ENCODE results near the gene FOXK1. TPM values are rescaled to one million over a fixed set of nuclear protein-coding genes. Genes with fewer than 3 reads are reported as not detected.

Gene FOXK1
- total and polyA plus RNA-seq, 8 donors: 2.9 to 88.1 (median 21.6) TPM

- 87 to 91% (median 88%) methylated on average over 23 of the region's 23 CpGs for WGBS, 5 donors
Observed at GRCh38 chr7:4734587-4735345, 52.7 kb downstream of the FOXK1 start.

GRCh38 chr7:4737300-4737699 is 55.2 kb downstream of the FOXK1 start:
- no peak overlapping the region for H3K27ac ChIP-seq
- TF ChIP-seq EP300 (IDR thresholded peaks at IDR 0.05) (no peak), CTCF (IDR thresholded peaks at IDR 0.05) (no peak), POLR2AphosphoS5 (IDR thresholded peaks at IDR 0.05) (no peak), POLR2A (IDR thresholded peaks at IDR 0.05) (no peak)
- intact Hi-C loops (cut with DNase I; ENCODE audit: low total_unique reads): no loop called here

More at GRCh38 chr7:4734587-4735345, 52.7 kb downstream of the FOXK1 start:
- no peaks in the 10 kb centered on the region for H3K27me3 ChIP-seq
- H3K36me3 ChIP-seq: peaks cover 0 to 4% (median 0%) of the 10 kb centered on the region in 4 donors
- H3K27ac ChIP-seq: peak overlapping the region in 1 of 5 donors; percentile 15
- H3K4me3 ChIP-seq: no peak overlapping the region
- H3K9me3 ChIP-seq: no peaks in the 10 kb centered on the region
- H3K4me1 ChIP-seq: peaks cover 17 to 50% (median 30%) of the 10 kb centered on the region in 4 donors
- no peak for DNase-seq
- intact Hi-C loops (cut with DNase I; ENCODE audit: low total_unique reads): no loop called here
- no peak for TF ChIP-seq POLR2A (IDR thresholded peaks at IDR 0.05)
- no peak for TF ChIP-seq EP300 (IDR thresholded peaks at IDR 0.05)
- TF ChIP-seq POLR2AphosphoS5 (IDR thresholded peaks at IDR 0.05): no peak
- no peak for TF ChIP-seq CTCF (IDR thresholded peaks at IDR 0.05)

GRCh38 chr7:4738711-4739527 is 56.8 kb downstream of the FOXK1 start:
- H3K4me1 ChIP-seq: peaks cover 26 to 64% (median 41%) of the 10 kb centered on the region in 4 donors
- H3K9me3 ChIP-seq: no peaks in the 10 kb centered on the region
- intact Hi-C loops (cut with DNase I; ENCODE audit: low total_unique reads): no loop called here
- 9 to 22% (median 16%) methylated on average over 23 of the region's 23 CpGs for WGBS, 5 donors
- DNase-seq: peak; percentile 36 to 72
- H3K27ac ChIP-seq: peak overlapping the region; percentile 17 to 81 (median 79)
- H3K4me3 ChIP-seq: peak overlapping the region; percentile 17 to 37 (median 24)
- no peaks in the 10 kb centered on the region for H3K27me3 ChIP-seq
- no peak for TF ChIP-seq CTCF (IDR thresholded peaks at IDR 0.05)
- peak in 1 of 3 donors; percentile 37 for TF ChIP-seq POLR2AphosphoS5 (IDR thresholded peaks at IDR 0.05)
- TF ChIP-seq POLR2A (IDR thresholded peaks at IDR 0.05): no peak
- H3K36me3 ChIP-seq: peaks cover 8 to 24% (median 24%) of the 10 kb centered on the region in 4 donors

More at GRCh38 chr7:4737300-4737699, 55.2 kb downstream of the FOXK1 start:
- Histone ChIP-seq H3K4me3 (no peak overlapping the region), H3K4me1 (peaks cover 18 to 47% (median 28%) of the 10 kb centered on the region in 4 donors), H3K27me3 (no peaks in the 10 kb centered on the region), H3K9me3 (no peaks in the 10 kb centered on the region), H3K36me3 (peaks cover 7 to 18% (median 15%) of the 10 kb centered on the region in 4 donors)
- DNase-seq: no peak
- WGBS, 5 donors: 87 to 94% (median 93%) methylated on average over 11 to 15 of the region's 15 CpGs

GRCh38 chr7:4739528-4739992 is 57.5 kb downstream of the FOXK1 start:
- WGBS, 5 donors: 14 to 40% (median 18%) methylated on average over 13 to 16 of the region's 16 CpGs
- no peak for TF ChIP-seq EP300 (IDR thresholded peaks at IDR 0.05)
- peak in 1 of 3 donors; percentile 27 for TF ChIP-seq POLR2AphosphoS5 (IDR thresholded peaks at IDR 0.05)
- no peak for TF ChIP-seq POLR2A (IDR thresholded peaks at IDR 0.05)
- peak in 4 of 7 experiments; percentile 21 to 52 (median 36) for TF ChIP-seq CTCF (IDR thresholded peaks at IDR 0.05)
- Histone ChIP-seq H3K27ac (peak overlapping the region; percentile 52 to 81 (median 79)), H3K4me1 (peaks cover 32 to 65% (median 47%) of the 10 kb centered on the region in 4 donors), H3K4me3 (peak overlapping the region; percentile 17 to 37 (median 24)), H3K9me3 (no peaks in the 10 kb centered on the region), H3K27me3 (no peaks in the 10 kb centered on the region), H3K36me3 (peaks cover 8 to 24% (median 24%) of the 10 kb centered on the region in 4 donors)
- intact Hi-C loops (cut with DNase I; ENCODE audit: low total_unique reads): no loop called here
- peak; percentile 38 to 82 for DNase-seq
